DMS79 treated with DMSO at 0.1 percent for 48 hours (cell line): Measurements from ENCODE around the gene COA7.
"Not testable (repeated sequence)": the region's sequence is repeated elsewhere in the genome, so short reads cannot be mapped to it uniquely, and the experiment has no call there.

Experiments used
- DNase-seq: peaks from one replicate; lab custom pipeline; 2025; lab: John Stamatoyannopoulos, UW

COA7 gene

DNA sequence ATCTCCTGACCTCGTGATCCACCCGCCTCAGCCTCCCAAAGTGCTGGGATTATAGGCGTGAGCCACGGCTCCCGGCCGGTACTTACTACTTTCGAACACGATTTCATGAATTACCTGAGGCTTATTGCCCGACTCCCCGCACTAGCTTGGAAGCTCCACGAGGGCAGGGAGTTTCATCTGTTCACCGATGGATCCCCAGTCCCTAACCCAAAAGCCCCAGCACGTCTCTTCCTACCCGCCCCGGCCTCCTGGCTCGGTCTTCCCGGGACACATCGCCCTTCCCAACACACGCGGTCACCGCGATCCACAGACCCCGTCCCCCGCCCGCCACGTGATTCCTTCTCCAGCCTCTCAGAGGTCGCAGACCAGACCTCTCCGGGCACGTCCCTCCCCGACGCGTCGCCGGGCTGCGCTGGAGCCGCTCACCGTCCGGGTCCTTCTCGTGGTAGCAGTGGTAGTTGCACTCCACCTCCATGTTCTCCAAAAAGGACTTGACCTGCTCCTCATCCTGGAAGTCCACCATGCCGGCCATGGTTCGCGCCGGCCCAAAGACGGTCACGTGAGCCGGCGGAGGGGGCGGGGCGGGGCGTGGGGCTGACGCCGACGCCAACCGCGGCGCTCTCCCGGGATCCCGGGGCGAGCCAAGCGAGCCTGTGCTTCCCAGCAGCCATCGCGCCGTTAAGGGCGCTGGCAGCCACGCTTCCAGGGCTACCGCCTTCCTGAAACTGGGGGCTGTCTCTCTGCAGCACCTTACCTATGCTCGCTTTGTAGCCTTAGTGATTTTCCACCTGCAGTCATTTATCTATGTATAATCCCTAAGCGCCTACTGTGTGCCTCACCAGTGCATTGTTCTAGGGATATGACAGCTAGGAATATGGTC, at the start of gene COA7:
Gene COA7 (minus strand): TSS at position 553 of the 880 bp plus-strand sequence. CDS start 21 bp downstream, at position 532.
- peak; percentile 63 for DNase-seq

DNA sequence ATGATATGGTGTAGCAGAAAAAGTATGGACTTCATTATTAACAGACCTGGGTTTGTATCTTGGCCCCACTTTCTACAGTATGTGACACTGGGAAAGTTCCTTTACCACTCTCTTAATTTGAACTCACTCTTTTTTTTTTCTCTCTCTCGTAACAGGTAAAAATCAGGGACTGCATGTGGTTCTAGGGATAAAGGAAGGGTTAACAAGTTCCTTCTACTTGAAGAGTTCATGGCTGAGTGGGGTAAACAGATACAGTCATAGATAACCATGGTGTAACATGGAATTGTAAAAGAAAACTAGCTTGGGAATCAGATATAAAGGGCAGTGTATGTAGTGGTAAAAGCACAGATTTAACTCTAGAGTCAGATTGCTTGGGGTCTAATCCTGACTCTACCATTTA, 49.3 kb upstream of the COA7 start:
- no peak for DNase-seq

DNA sequence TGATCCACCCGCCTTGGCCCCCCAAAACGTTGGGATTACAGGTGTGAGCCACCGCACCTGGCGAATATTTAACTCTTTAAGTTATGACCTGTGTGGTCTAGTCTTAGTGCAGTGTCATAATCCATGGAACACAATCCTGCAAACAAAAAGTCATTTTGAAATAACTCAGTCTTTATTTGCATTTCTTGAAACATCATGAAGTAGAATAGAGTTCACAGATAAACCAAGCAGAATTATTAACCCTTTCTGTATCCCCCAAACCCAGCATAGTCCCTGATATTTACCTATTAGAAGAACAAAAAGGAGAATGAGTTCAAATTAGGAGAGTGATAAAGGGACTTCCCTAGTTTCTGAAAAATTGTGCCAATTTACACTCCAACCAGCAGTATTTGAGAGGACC, 48.0 kb upstream of the COA7 start:
- no peak for DNase-seq

DNA sequence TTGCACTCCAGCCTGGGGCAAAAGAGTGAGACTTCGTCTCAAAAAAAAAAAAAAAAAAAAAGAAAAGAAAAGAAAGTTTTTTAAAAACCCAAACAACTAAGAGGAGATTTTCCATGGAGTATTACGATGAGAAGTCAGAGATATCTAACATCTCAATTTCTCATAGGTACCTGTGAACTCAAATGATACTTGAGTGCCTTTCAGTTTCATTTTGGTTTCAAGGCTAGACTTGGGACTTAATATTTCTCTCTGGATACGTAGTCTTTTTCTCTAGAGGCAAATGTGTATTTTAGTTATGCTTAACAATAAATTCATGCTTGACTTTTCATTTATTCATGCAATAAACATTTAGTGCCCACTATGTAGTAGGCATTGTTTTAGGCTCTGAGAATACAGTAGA, 43.1 kb upstream of the COA7 start:
- no peak for DNase-seq

DNA sequence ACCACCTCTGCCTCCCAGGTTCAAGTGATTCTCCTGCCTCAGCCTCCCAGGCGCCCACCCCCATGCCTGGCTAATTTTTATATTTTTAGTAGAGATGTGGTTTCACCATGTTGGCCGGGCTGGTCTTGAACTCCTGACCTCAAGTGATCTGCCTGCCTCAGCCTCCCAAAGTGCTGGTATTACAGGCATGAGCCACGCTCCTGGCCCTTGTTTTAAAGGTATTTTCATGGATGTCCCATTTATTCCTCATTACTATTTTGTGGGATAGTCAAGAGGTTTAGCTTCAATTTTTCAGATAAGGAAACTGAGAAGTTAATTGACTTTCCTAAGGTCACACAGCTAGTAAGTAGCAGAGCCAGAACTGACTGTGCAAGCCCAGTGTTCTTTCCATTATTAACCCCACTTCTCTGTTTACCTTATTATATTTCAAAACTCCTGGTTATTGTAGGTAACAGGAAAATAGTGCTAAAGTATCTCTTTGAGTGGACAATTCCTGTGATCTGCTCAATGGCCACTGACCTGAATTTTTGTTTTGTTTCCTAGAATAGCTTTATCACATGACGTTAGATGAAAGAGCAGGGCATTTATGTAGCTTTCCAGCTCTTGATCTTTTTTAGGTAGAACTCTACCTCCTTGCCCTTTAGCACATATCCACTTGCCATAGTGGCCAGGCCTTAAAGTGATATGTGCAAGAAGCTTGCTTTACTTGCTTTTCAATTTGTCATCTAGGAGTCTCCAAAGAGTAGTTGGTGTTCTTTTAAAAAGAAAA, 41.7 kb upstream of the COA7 start:
- DNase-seq = no peak

- DNase-seq = no peak
These were observed 40.7 kb upstream of the COA7 start for GRCh38 chr1:52738893-52739292.

- no peak for DNase-seq
These were observed 40.0 kb upstream of the COA7 start for GRCh38 chr1:52738148-52738547.

DNA sequence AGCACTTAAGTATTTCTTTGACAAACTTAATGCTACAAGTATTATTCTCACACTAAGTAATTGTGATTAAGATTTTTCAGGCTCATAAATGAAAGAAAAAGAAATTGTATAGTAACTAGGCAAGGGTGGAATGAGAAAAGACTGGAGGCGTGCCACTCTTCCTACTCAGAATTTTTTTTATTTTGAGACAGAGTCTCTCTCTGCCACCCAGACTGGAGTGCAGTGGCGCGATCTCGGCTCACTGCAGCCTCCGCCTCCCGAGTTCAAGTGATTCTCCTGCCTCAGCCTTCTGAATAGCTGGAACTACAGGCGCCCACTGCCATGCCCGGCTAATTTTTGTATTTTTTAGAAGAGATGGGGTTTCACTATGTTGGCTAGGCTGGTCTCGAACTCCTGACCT, 37.2 kb upstream of the COA7 start:
- not testable (repeated sequence) for DNase-seq

DNA sequence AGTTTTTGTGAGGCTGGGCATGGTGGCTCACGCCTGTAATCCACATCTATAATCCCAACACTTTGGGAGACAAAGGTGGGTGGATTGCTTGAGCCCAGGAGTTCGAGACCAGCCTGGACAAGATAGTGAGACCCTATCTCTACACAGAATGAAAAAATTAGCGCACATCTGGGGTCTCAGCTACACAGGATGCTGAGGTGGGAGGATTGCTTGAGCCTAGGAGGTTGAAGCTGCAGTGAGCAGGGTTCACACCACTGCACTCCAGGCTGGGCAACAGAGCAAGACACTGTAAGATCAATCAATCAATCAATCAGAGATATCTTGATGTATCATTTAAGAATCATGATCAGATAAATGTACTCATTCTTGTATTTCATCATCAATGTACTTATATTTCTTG, 35.2 kb upstream of the COA7 start:
- no peak for DNase-seq

DNA sequence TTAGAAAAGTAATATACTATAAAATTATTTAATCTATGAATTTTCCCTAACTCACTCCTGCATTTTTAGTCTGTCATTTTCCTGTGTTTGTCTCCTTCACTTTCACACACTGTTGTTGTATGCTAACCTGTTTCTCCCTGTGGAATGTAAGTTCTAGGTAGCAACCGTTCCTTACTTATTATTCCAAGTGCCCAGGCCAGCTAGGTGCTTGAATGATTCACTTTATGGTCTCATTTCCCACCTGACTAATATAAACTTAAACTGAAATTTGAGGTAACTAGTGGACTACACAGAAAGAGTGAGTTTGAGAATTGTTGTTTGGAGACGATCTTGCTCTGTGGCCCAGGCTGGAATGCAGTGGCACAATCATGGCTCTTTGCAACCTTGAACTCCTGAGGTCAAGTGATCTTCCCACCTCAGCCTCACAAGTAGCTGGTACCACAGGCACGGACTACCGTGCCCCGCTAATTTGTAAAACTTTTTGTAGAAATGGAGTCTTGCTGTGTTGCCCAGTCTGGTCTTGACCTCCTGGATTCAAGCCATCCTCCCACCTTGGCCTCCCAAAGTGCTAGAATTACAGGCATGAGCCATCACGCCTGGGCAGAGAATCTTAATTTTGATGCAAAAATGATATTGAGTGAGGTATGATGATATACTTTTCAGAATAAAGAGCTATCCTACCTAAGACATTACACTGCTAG, 30.0 kb upstream of the COA7 start:
- DNase-seq = no peak

DNA sequence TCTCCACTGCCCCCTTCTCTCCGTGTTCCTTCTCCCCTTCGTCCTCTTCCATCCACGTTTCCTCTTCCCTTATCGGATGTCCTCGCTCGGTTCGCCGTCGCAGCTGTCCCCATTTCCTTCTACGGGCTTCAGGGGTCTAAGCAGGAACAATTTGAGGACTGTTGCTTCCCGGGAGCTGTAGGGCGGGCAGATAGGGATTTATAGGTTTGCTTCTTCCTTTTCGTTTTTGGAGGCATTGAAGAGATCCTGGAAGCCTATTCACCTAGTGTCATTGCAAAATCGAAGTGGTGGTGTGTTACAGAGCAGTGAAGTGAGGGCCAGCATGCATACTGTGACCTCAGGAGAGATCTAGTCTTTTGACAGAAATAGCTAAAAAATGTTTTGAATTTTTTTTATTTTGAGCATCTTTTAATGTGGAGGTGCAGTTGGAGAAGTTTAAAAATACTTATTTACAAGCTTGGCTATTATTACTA, 29.0 kb upstream of the COA7 start:
- peak; percentile 30 for DNase-seq

DNA sequence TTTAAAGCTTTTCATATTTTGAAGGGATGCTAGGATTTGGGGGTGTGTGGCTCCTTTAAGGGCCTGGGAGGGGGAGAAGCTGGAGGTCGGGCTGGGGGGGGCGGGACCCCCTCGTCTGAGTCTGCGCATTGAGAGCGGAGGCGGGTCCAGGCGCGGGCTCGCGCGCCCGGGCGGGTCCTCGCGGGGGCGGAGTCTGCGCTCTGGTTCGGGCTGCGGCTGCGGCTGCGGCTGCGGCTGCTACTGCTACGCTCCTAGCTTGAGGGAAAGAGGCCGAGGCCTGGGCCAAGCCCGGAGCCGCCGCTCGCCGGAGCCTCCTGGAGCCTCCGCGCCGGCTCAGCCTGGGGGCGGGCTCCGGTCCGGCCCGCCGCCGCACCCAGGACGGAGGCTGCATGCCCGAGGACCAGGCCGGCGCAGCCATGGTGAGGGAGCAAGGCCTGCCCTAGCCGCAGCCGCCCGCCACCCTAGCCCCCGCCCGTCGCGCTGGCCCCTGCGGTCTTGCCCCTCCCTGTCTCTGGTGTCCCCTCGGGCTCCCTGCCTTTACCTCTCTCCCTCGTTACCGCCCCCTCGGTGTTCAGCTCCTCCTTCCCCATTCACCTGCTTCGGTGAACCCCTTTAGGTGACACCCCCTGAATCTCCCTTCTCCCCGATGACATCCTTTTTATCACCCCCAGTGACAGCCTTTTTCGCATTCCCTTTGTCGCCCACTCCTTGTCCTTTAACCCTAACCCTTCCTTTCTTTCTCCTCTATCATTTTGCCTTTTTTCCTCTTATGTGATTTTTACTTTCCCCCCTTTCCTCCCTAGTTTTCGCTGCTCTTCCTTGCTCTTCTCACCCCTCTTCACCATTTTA, 28.3 kb upstream of the COA7 start, which contains the start of gene ZYG11B:
Gene ZYG11B (plus strand): TSS at position 189 of the 849 bp plus-strand sequence. CDS start 201 bp downstream, at position 390.
- peak; percentile 72 for DNase-seq

DNA sequence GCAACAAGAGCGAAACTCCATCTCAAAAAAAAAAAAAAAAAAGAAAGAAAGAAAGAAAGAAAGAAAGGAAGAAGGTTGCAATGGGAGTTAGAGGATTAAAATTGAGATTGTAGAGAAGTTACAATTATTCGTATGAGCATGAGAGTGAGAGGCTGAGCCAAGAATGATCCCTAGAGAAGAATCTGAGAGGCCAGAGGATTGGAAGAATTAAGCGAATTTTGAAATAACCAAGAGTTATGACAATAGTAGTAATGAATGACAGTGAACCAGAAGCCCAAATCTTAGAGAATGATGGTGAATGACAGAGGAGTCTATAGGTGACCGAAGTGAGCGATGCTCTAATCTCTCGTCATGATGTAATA, 27.7 kb upstream of the COA7 start:
- DNase-seq = no peak

DNA sequence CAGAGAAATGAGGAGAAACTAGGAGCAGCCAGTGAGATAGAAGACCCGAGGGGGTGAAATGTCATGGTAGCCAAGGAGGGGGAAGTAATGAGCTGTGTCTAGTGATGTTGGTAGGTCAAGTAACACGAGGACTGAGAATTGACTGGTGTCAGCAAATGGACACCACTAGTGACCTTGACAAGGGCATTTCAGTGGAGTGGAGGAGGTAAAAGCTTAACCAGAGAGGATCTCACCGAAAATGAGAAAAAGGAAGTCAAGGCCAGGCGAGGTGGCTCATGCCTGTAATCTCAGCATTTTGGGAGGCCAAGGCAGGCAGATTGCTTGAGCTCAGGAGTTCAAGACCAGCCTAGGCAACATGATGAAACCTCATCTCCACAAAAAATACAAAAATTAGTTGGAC, 25.1 kb upstream of the COA7 start:
- no peak for DNase-seq

DNA sequence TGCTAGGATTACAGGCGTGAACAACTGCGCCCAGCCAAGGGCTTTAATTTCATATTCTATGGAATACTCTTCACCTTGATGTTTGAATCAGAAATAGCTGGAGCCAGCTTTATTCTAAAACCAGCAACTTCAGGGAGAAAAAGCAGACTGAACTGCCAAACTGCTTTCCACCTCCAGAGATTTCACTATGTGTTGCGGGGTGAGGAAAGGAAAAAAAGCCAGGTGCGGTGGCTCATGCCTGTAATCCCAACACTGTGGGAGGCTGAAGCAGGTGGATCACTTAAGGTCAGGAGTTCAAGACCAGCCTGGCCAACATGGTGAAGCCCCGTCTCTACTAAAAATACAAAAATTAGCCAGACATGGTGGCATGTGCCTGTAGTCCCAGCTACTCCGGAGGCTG, 17.1 kb upstream of the COA7 start:
- DNase-seq = not testable (repeated sequence)

DNA sequence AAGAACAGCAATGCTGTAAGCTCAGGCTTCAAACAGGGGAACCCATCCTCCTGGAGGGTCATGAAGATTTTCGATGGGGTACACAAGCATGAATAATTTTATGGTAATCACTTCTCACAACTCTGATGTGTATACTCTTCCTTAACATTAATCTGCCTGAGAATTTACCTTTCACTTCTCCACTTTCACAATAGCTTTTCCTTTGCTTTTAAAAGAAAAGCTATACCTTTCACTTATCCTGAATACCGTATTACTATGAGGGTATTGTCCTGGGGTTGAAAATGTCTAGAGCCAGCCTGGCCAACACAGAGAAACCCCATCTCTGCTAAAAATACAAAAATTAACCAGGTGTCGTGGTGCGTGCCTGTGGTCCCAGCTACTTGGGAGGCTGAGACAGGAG, 15.4 kb upstream of the COA7 start:
- DNase-seq = no peak

DNA sequence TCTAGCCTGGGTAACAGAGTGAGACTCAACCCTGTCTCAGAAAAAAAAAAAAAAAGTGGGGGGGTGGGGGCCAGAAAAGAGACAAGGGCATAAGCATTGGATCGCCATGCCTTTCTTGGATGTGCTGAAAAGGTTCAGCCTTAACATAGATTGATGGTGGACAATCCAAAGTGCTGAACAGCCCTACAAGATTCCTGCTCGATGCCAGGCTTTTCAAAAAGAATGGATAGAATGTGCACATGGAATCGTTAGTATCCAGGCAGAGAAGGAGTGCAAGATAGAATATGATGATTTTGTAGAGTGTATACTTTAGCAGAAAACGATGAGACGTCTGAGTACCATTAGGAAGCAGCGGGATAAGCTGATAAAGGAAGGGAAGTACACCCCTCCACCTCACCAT, 10.9 kb upstream of the COA7 start:
- DNase-seq = no peak

DNA sequence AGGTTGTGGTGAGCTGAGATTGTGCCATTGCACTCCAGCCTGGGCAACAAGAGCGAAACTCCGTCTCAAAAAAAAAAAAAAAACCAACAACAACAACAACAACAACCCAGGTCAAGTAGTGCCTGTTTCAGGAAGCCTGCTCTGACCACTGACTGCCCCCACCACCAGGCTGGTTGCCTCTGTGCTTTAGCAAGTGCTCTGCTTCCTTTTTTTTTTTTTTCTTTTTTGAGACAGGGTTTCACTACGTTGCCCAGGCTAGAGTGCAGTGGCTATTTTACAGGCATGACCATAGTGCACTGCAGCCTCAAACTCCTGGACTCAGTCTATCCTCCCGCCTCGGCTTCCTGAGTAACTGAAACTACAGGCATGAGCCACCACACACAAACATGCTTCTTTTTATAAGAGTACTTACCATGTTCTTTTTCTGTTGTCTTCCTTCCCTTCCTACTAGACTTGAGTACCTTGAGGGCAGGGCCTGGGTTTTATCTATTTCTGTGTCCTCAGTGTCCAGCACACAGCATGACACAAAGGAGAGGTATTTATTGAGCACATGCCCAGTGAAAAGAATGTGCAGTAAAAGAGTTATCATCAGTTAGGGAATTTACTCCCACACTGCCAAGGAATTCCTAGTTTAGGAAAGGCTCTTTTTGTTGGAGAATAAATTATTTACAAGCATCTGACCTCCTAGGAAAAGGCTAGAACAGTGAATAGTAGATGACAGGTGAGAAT, 9.9 kb upstream of the COA7 start:
- DNase-seq = no peak

DNA sequence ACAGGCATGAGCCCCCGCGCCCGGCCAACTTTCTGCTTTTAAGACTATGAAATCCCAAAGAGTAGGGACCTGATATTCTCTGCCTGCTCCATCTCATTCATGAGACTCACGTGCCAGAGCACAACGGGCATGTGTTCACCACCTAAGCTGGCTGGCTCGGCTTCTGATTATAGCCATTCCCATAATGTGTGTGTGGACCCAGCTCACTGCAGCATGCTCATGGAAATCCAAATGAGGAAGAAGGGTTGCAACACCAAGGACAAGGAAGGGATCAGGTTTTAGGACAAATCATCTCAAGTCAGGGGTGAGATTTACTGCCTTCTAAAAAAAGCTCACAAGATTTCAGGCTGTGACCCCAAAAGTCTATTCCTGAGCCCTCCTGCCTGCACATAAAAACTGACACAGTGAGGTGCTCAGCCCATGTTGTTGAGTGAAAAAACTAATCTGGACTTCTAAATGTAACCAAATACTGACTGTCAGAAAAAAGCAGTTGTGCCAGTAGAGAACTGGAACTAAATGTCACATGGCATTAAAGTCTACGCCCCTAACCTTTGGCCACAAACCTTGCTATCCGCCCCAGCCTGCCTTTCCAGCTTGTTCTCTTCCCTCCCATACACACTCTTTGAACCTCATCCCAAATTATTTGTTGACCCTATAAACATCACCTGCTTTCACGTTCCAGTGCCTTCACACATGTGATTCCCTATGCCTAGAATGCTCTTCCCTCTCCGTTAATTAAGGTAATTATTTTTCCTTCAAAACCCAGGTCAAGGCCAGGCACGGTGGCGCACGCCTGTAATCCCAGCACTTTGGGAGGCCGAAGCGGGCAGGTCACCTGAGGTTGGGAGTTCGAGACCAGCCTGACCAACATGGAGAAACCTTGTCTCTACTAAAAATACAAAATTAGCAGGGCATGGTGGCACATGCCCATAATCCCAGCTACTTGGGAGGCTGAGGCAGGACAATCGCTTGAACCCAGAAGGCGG, 9.1 kb upstream of the COA7 start:
- no peak for DNase-seq
